ENCODE results near the gene IGFBP5.

- no peak for TF ChIP-seq CTCF (IDR thresholded peaks at IDR 0.05 in 4 of 5, conservative IDR thresholded peaks at IDR 0.05 in 1 of 5)
- TF ChIP-seq POLR2A (IDR thresholded peaks at IDR 0.05): no peak
Measured at GRCh38 chr2:216673609-216674008, 21.7 kb downstream of the IGFBP5 start.
